HEK293 (cell line): ENCODE results near the gene KIF13A.

ENCODE experiments used
- CTCF ChIA-PET: fragments of 350-600 bp; formaldehyde crosslinking; extraction: SDS; loops from one replicate; lab custom pipeline; 2021; ENCODE audit warnings: antibody characterized with exemption; lab: Yijun Ruan, JAX
- POLR2A ChIA-PET: fragments of 300-600 bp; formaldehyde crosslinking; extraction: SDS; loops from one replicate; lab custom pipeline; 2020; ENCODE audit warnings: antibody characterized with exemption, inconsistent platforms; lab: Yijun Ruan, JAX
- H3K27ac ChIP-seq: fragments of 200-500 bp; sonication (Bioruptor generic); 2 replicates; pipeline ENCODE4 v1.5.1; 2014; ENCODE audit warnings: low read depth, low read length, control low read depth, inconsistent platforms; ENCODE audit errors: extremely low read depth
- H3K36me3 ChIP-seq, 2 experiments: fragments of 200-500 bp in 1 of 2; sonication (Bioruptor generic) in 1 of 2; 1 replicate in 1 of 2; 2 replicates in 1 of 2; pipeline ENCODE4 v1.5.1; 2014 to 2017; ENCODE audit warnings: inconsistent platforms in 2 of 2, low read length in 2 of 2; ENCODE audit not compliant: control insufficient read depth in 2 of 2, insufficient read depth in 1 of 2
- H3K4me1 ChIP-seq: fragments of 200-500 bp; sonication (Bioruptor generic); 2 replicates; pipeline ENCODE4 v1.5.1; 2014; ENCODE audit warnings: mild to moderate bottlenecking, low read length, inconsistent platforms; ENCODE audit not compliant: control insufficient read depth, insufficient read depth
- H3K4me3 ChIP-seq: 2 replicates; pipeline ENCODE4 v1.5.1; 2011; ENCODE audit warnings: low read depth, mild to moderate bottlenecking, control low read depth, low read length, moderate library complexity
- H3K9me3 ChIP-seq: fragments of 200-500 bp; sonication (Bioruptor generic); 2 replicates; pipeline ENCODE4 v1.5.1; 2014; ENCODE audit warnings: low read depth, low read length, inconsistent platforms; ENCODE audit not compliant: control insufficient read depth, insufficient read depth
- PRDM4 ChIP-seq: fragments of 450-650 bp; formaldehyde crosslinking; IDR thresholded peaks from 2 replicates; pipeline ENCODE4 v1.5.1; 2017; ENCODE audit warnings: missing biosample characterization, missing genetic modification characterization
- SP2 ChIP-seq: fragments of 450-650 bp; formaldehyde crosslinking; IDR thresholded peaks from 2 replicates; pipeline ENCODE4 v1.5.1; 2016; ENCODE audit warnings: missing biosample characterization, missing genetic modification characterization
- TSHZ1 ChIP-seq: fragments of 450-650 bp; formaldehyde crosslinking; IDR thresholded peaks from 2 replicates; pipeline ENCODE4 v1.5.1; 2016; ENCODE audit warnings: missing biosample characterization, missing genetic modification characterization, borderline replicate concordance
- WT1 ChIP-seq: fragments of 450-650 bp; formaldehyde crosslinking; IDR thresholded peaks from 2 replicates; pipeline ENCODE4 v1.5.1; 2016; ENCODE audit warnings: missing biosample characterization, missing genetic modification characterization
- ZBTB10 ChIP-seq: fragments of 450-650 bp; formaldehyde crosslinking; IDR thresholded peaks from 2 replicates; pipeline ENCODE4 v1.5.1; 2016; ENCODE audit warnings: missing biosample characterization, missing genetic modification characterization
- ZBTB21 ChIP-seq: fragments of 450-650 bp; formaldehyde crosslinking; IDR thresholded peaks from 2 replicates; pipeline ENCODE4 v1.5.1; 2017; ENCODE audit warnings: missing biosample characterization, missing genetic modification characterization
- ZFP3 ChIP-seq: fragments of 450-650 bp; formaldehyde crosslinking; IDR thresholded peaks from 2 replicates; pipeline ENCODE4 v1.5.1; 2016; ENCODE audit warnings: low read depth, missing biosample characterization, missing genetic modification characterization
- ZNF112 ChIP-seq: fragments of 450-650 bp; formaldehyde crosslinking; IDR thresholded peaks from 2 replicates; pipeline ENCODE4 v1.5.0; 2017; ENCODE audit warnings: missing biosample characterization, missing genetic modification characterization
- ZNF146 ChIP-seq: fragments of 450-650 bp; formaldehyde crosslinking; IDR thresholded peaks from 2 replicates; pipeline ENCODE4 v1.5.1; 2016; ENCODE audit warnings: missing biosample characterization, missing genetic modification characterization
- ZNF18 ChIP-seq: fragments of 450-650 bp; formaldehyde crosslinking; IDR thresholded peaks from 2 replicates; pipeline ENCODE4 v1.5.1; 2016; ENCODE audit warnings: missing biosample characterization, missing genetic modification characterization
- ZNF2 ChIP-seq: fragments of 450-650 bp; formaldehyde crosslinking; IDR thresholded peaks from 2 replicates; pipeline ENCODE4 v1.5.1; 2016; ENCODE audit warnings: missing biosample characterization, missing genetic modification characterization
- ZNF239 ChIP-seq: fragments of 450-650 bp; formaldehyde crosslinking; IDR thresholded peaks from 2 replicates; pipeline ENCODE4 v1.5.1; 2016; ENCODE audit warnings: missing biosample characterization, missing genetic modification characterization
- ZNF266 ChIP-seq: fragments of 450-650 bp; formaldehyde crosslinking; IDR thresholded peaks from 2 replicates; pipeline ENCODE4 v1.5.1; 2016; ENCODE audit warnings: missing biosample characterization, missing genetic modification characterization, low read depth
- ZNF292 ChIP-seq: fragments of 450-650 bp; formaldehyde crosslinking; IDR thresholded peaks from 2 replicates; pipeline ENCODE4 v1.5.1; 2016; ENCODE audit warnings: low read depth, missing biosample characterization, missing genetic modification characterization, borderline replicate concordance
- ZNF311 ChIP-seq: fragments of 450-650 bp; formaldehyde crosslinking; IDR thresholded peaks from 2 replicates; pipeline ENCODE4 v1.5.1; 2017; ENCODE audit warnings: missing biosample characterization, missing genetic modification characterization, borderline replicate concordance
- ZSCAN4 ChIP-seq: fragments of 450-650 bp; formaldehyde crosslinking; IDR thresholded peaks from 2 replicates; pipeline ENCODE4 v1.5.1; 2017; ENCODE audit warnings: missing biosample characterization, missing genetic modification characterization

Gene KIF13A

GRCh38 chr6:17842934-17843821 lies 144.3 kb downstream of the KIF13A start:
- POLR2A ChIA-PET = interaction anchor here (0.6 kb wide), 1 partner anchor 112 kb away, joined by 5 read pairs; no protein-coding TSS in a partner anchor
- no peak for TF ChIP-seq ZNF292 (tag by site-specific recombination)
- TF ChIP-seq SP2 (tag by site-specific recombination) = no peak
- no peak for TF ChIP-seq ZNF112 (tag by site-specific recombination)
- TF ChIP-seq PRDM4 = no peak
- TF ChIP-seq ZNF146 (tag by site-specific recombination) = no peak
- TF ChIP-seq ZNF266 (tag by site-specific recombination) = no peak
- no peak for TF ChIP-seq ZNF239 (tag by site-specific recombination)
- TF ChIP-seq ZBTB10 (tag by site-specific recombination) = no peak
- TF ChIP-seq ZNF18 = no peak
- TF ChIP-seq ZBTB21 (tag by site-specific recombination) = no peak
- TF ChIP-seq TSHZ1 = no peak
- TF ChIP-seq ZNF2 (tag by site-specific recombination) = no peak
- TF ChIP-seq WT1 (tag by site-specific recombination) = no peak
- no peak for TF ChIP-seq ZNF311 (tag by site-specific recombination)
- TF ChIP-seq ZSCAN4 (tag by site-specific recombination) = no peak
- no peak for TF ChIP-seq ZFP3 (tag by site-specific recombination)
- H3K36me3 ChIP-seq = no peaks in the 10 kb centered on the region; a peak in 1 of 3 replicates
- 0 out of 2 replicates have a peak, but pooled peaks cover 2% of the 10 kb centered on the region for H3K4me1 ChIP-seq
- no peak overlapping the region for H3K4me3 ChIP-seq
- no peaks in the 10 kb centered on the region for H3K9me3 ChIP-seq
- CTCF ChIA-PET = interaction anchor here (0.6 to 0.7 kb wide), 3 partner anchors 144 to 713 kb away, joined by 3 to 5 read pairs (median 3); partner anchors contain the start of gene KIF13A
- no peak overlapping the region for H3K27ac ChIP-seq
